GM12878 (cell line): ENCODE data around the gene TBC1D20. TPM values are rescaled to one million over a fixed set of nuclear protein-coding genes. Genes with fewer than 3 reads are reported as not detected.

Source experiments
- ATAC-seq: fragments of 200-7000 bp; cut with Tn5 transposase; 3 replicates; pipeline ENCODE4 v1.9.1; 2020; ENCODE audit warnings: mild to moderate bottlenecking, moderate library complexity
- BruUV-seq: library from RNA; stranded (reverse); fragments of 400-500 nt; replicated peaks from 2 replicates; lab custom pipeline; 2021; lab: Mats Ljungman, UMichigan
- CTCF ChIA-PET: fragments of 300-600 bp; sonication (Branson Sonifier 250); formaldehyde crosslinking; extraction: SDS; loops from one replicate; lab custom pipeline; 2021; ENCODE audit warnings: inconsistent platforms; lab: Yijun Ruan, JAX
- POLR2A ChIA-PET: fragments of 350-600 bp; formaldehyde crosslinking; extraction: SDS; loops from one replicate; lab custom pipeline; 2021; ENCODE audit warnings: inconsistent platforms; lab: Charles Lee
- RAD21 ChIA-PET: fragments of 300-600 bp; sonication (Branson Sonifier 250); formaldehyde crosslinking; loops from one replicate; lab custom pipeline; 2023; ENCODE audit warnings: antibody characterized with exemption; ENCODE audit not compliant: unreplicated experiment; lab: Charles Lee
- SMC1A ChIA-PET: fragments of 300-600 bp; sonication (Branson Sonifier 250); formaldehyde crosslinking; loops from one replicate; lab custom pipeline; 2023; ENCODE audit not compliant: unreplicated experiment, uncharacterized antibody; lab: Charles Lee
- DNase-seq: peaks from one replicate; pipeline ENCODE4 v3.0.0-alpha.2; 2011; ENCODE audit warnings: low read depth, low spot score
- FAIRE-seq: peaks from 3 replicates; lab custom pipeline; 2011; peaks lifted over from hg19 to GRCh38; lab: Jason Lieb, UNC
- H2AFZ ChIP-seq: 2 replicates; pipeline ENCODE4 v1.6.0; 2011; ENCODE audit warnings: low read depth, low read length, control low read depth; ENCODE audit not compliant: control insufficient read depth
- H3K27ac ChIP-seq: 2 replicates; pipeline ENCODE4 v1.5.1; 2011; ENCODE audit warnings: control low read depth; ENCODE audit not compliant: control insufficient read depth, insufficient read depth
- H3K27me3 ChIP-seq, 2 experiments: replicated peaks in 1 of 2; 2 replicates each; pipeline versions ENCODE4 v1.6.0 to v1.6.1; 2011; ENCODE audit warnings: low read length in 1 of 2; ENCODE audit not compliant: control insufficient read depth in 2 of 2, insufficient read depth in 2 of 2
- H3K36me3 ChIP-seq, 2 experiments: 2 replicates each; pipeline ENCODE4 v1.5.1; 2011; ENCODE audit warnings: low read length in 1 of 2; ENCODE audit not compliant: control insufficient read depth in 2 of 2, insufficient read depth in 2 of 2
- H3K4me1 ChIP-seq: 2 replicates; pipeline ENCODE4 v1.6.1; 2011; ENCODE audit warnings: mild to moderate bottlenecking, low read length, moderate library complexity, mixed read lengths; ENCODE audit not compliant: control insufficient read depth, insufficient read depth
- H3K4me2 ChIP-seq: 2 replicates; pipeline ENCODE4 v1.6.0; 2011; ENCODE audit warnings: control low read depth; ENCODE audit not compliant: control insufficient read depth, insufficient read depth
- H3K4me3 ChIP-seq: fragments of 200-600 bp; sonication (generic); 2 replicates; pipeline ENCODE4 v1.5.1; 2016
- H3K79me2 ChIP-seq: 2 replicates; pipeline ENCODE4 v1.6.0; 2011; ENCODE audit warnings: low read length; ENCODE audit not compliant: control insufficient read depth, insufficient read depth
- H3K9ac ChIP-seq: 2 replicates; pipeline ENCODE4 v1.8.0; 2011; ENCODE audit warnings: low read length, control low read depth, mixed read lengths; ENCODE audit not compliant: control insufficient read depth, insufficient read depth
- H3K9me3 ChIP-seq: replicated peaks from 3 replicates; pipeline ENCODE4 v1.5.1; 2011; ENCODE audit warnings: mild to moderate bottlenecking, low read length; ENCODE audit not compliant: control insufficient read depth, insufficient read depth
- H4K20me1 ChIP-seq: 2 replicates; pipeline ENCODE4 v1.6.0; 2011; ENCODE audit not compliant: control insufficient read depth, insufficient read depth
- BCLAF1 ChIP-seq: fragments of 450-650 bp; IDR thresholded peaks from 2 replicates; pipeline ENCODE4 v1.6.1; 2017; ENCODE audit warnings: antibody characterized with exemption, mild to moderate bottlenecking, moderate library complexity
- BRCA1 ChIP-seq: IDR thresholded peaks from 2 replicates; pipeline ENCODE4 v1.6.1; 2011; ENCODE audit warnings: low read depth, low read length, improper control_type of control experiment
- CBX5 ChIP-seq: sonication (generic); IDR thresholded peaks from 2 replicates; pipeline ENCODE4 v1.6.1; 2016; ENCODE audit warnings: low read depth, moderate library complexity, mild to moderate bottlenecking, inconsistent platforms
- CEBPZ ChIP-seq: fragments of 150-350 bp; IDR thresholded peaks from 2 replicates; pipeline ENCODE4 v1.6.1; 2016; ENCODE audit warnings: low read depth, low read length
- JUND ChIP-seq: IDR thresholded peaks from 2 replicates; pipeline ENCODE4 v1.6.1; 2012; ENCODE audit warnings: low read depth, mild to moderate bottlenecking, low read length, improper control_type of control experiment, moderate library complexity
- NFYB ChIP-seq: IDR thresholded peaks from 2 replicates; pipeline ENCODE4 v1.6.1; 2011; ENCODE audit warnings: low read depth, mild to moderate bottlenecking, low read length, improper control_type of control experiment, moderate library complexity; ENCODE audit not compliant: insufficient read depth
- NR2C2 ChIP-seq: IDR thresholded peaks from 2 replicates; pipeline ENCODE4 v1.6.1; 2011; ENCODE audit warnings: borderline replicate concordance, low read depth; ENCODE audit not compliant: control insufficient read depth, insufficient read length
- PAX8 ChIP-seq: fragments of 450-650 bp; IDR thresholded peaks from 2 replicates; pipeline ENCODE4 v1.6.1; 2017; ENCODE audit warnings: mild to moderate bottlenecking, moderate library complexity
- RB1 ChIP-seq: fragments of 450-650 bp; formaldehyde crosslinking; IDR thresholded peaks from 2 replicates; pipeline ENCODE4 v1.6.1; 2017; ENCODE audit warnings: mild to moderate bottlenecking, borderline replicate concordance
- WRNIP1 ChIP-seq: IDR thresholded peaks from 2 replicates; pipeline ENCODE4 v1.6.1; 2011; ENCODE audit warnings: low read depth, low read length, improper control_type of control experiment, borderline replicate concordance
- YY1 ChIP-seq: IDR thresholded peaks from 2 replicates; pipeline ENCODE4 v1.6.1; 2011; ENCODE audit warnings: low read depth, mild to moderate bottlenecking, low read length
- ZNF217 ChIP-seq: fragments of 450-650 bp; IDR thresholded peaks from 2 replicates; pipeline ENCODE4 v1.6.1; 2017; ENCODE audit warnings: antibody characterized with exemption, mild to moderate bottlenecking
- WGBS: methylation state at CpG from one replicate; pipeline ENCODE4 v1.1.6; 2016; ENCODE audit warnings: low lambda C conversion rate; ENCODE audit not compliant: insufficient replicate concordance, insufficient coverage; ENCODE audit errors: missing lambda C conversion rate; 5-methylcytosine and 5-hydroxymethylcytosine counted together
- in situ Hi-C: fragments of 300-500 bp; cut with MboI; formaldehyde crosslinking; loops from 9 replicates; pipeline ENCODE4 v1.14.3; 2018; ENCODE audit warnings: mixed read lengths
- intact Hi-C: fragments of 100-400 bp; cut with micrococcal nuclease; formaldehyde crosslinking; loops from one replicate; pipeline ENCODE4 v1.14.2; 2022; ENCODE audit not compliant: unreplicated experiment
- polyA plus RNA-seq, 11 experiments: library from polyadenylated mRNA; depleted of rRNA in 4 of 11; unstranded in 6 of 11; stranded (reverse) in 5 of 11; fragments of >200 nt; fragmentation: Nextera tagmentation in 4 of 11; fragmentation: Illumina TruSeq in 1 of 11; extraction: Ambion mirVana in 4 of 11; extraction: Trizol in 1 of 11; gene quantifications; 1 replicate in 1 of 11; 2 replicates in 10 of 11; pipeline versions ENCODE4 v1.2.1 to v1.2.3, GENCODE V29; 2011 to 2016; ENCODE audit warnings: inconsistent platforms in 2 of 11, missing spikeins in 2 of 11, low read depth in 1 of 11
- total RNA-seq, 4 experiments: library from RNA; depleted of rRNA in 3 of 4; stranded (reverse); fragments of >200 nt in 3 of 4; fragmentation: Illumina TruSeq in 1 of 4; extraction: Trizol in 1 of 4; gene quantifications; 2 replicates each; pipeline versions ENCODE4 v1.2.1 to v1.2.3, GENCODE V29; 2013 to 2021

Gene TBC1D20
- total and polyA plus RNA-seq, 10 of the 15 experiments (the other 5 are each of a cell fraction or from before 2014, with no cell fraction given): 4.3 to 17.9 (median 11.2) TPM

- BruUV-seq: no TSS peak
- RAD21 ChIA-PET: interaction anchor here (2.1 kb wide), 1 partner anchor 125 kb away, joined by 10 read pairs; no protein-coding TSS in a partner anchor
- POLR2A ChIA-PET: no interaction called here
- no peak overlapping the region for H3K4me2 ChIP-seq
- H3K36me3 ChIP-seq: peaks cover 5 to 18% of the 10 kb centered on the region in 2 experiments
- no peak for DNase-seq
- intact Hi-C loops: loop anchor here (1.0 kb wide), 2 partner anchors 72 to 125 kb away; no protein-coding TSS in a partner anchor
- no peaks in the 10 kb centered on the region for H3K9me3 ChIP-seq
- H3K4me3 ChIP-seq: no peak overlapping the region
- in situ Hi-C loops: loop anchor here (5.0 kb wide), 1 partner anchor 127 kb away; no protein-coding TSS in a partner anchor
- no peaks in the 10 kb centered on the region for H3K4me1 ChIP-seq
- CTCF ChIA-PET: interaction anchor here (1.0 to 5.2 kb wide), 5 partner anchors 46 to 125 kb away, joined by 3 to 41 read pairs (median 7); no protein-coding TSS in a partner anchor
- no peak overlapping the region for H3K27ac ChIP-seq
- no peak for FAIRE-seq
- no peak overlapping the region for H2AFZ ChIP-seq
- TF ChIP-seq RB1 (no peak), BRCA1 (no peak), JUND (no peak), BCLAF1 (no peak), ZNF217 (no peak), NFYB (no peak), NR2C2 (no peak), WRNIP1 (no peak), CEBPZ (no peak), YY1 (no peak), CBX5 (no peak), PAX8 (no peak)
- H3K27me3 ChIP-seq: no peaks in the 10 kb centered on the region
- no peak for ATAC-seq
- SMC1A ChIA-PET: interaction anchor here (0.9 to 1.3 kb wide), 4 partner anchors 72 to 127 kb away, joined by 3 to 6 read pairs (median 3); no protein-coding TSS in a partner anchor
- WGBS: 100% methylated on average over 2 of the region's 2 CpGs
- H4K20me1 ChIP-seq: no peaks in the 10 kb centered on the region
- H3K79me2 ChIP-seq: no peaks in the 10 kb centered on the region
- H3K9ac ChIP-seq: no peak overlapping the region
Observed at GRCh38 chr20:479487-479886, 17.2 kb upstream of the TBC1D20 start.
